ENCODE results near the gene NDUFAF2.
"Not testable (repeated sequence)": the region's sequence is repeated elsewhere in the genome, so short reads cannot be mapped to it uniquely, and the experiment has no call there.

- not testable (repeated sequence) for TF ChIP-seq ZFX (CRISPR knock-in tag; IDR thresholded peaks at IDR 0.05; ENCODE audit: low read depth); KAT8 (CRISPR knock-in tag; IDR thresholded peaks at IDR 0.05); MXI1 (IDR thresholded peaks at IDR 0.05; ENCODE audit: borderline replicate concordance, low read depth, low read length); ARID5B (CRISPR knock-in tag; IDR thresholded peaks at IDR 0.05); RAD21 (CRISPR knock-in tag; IDR thresholded peaks at IDR 0.05); ZNF547 (CRISPR knock-in tag; IDR thresholded peaks at IDR 0.05)
Measured at GRCh38 chr5:61187352-61187751, 242.3 kb downstream of the NDUFAF2 start.
